HPDE6-E6E7 (cell line): ENCODE data around the gene NACC2.

Source experiments
- DNase-seq: peaks from one replicate; pipeline ENCODE4 v3.0.0; 2011; ENCODE audit warnings: missing footprints; ENCODE audit errors: extremely low spot score

NACC2 gene, protein sequence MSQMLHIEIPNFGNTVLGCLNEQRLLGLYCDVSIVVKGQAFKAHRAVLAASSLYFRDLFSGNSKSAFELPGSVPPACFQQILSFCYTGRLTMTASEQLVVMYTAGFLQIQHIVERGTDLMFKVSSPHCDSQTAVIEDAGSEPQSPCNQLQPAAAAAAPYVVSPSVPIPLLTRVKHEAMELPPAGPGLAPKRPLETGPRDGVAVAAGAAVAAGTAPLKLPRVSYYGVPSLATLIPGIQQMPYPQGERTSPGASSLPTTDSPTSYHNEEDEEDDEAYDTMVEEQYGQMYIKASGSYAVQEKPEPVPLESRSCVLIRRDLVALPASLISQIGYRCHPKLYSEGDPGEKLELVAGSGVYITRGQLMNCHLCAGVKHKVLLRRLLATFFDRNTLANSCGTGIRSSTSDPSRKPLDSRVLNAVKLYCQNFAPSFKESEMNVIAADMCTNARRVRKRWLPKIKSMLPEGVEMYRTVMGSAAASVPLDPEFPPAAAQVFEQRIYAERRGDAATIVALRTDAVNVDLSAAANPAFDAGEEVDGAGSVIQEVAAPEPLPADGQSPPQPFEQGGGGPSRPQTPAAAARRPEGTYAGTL

GRCh38 chr9:136095070-136096058 lies at the start of gene NACC2:
Gene NACC2, minus strand, starts transcription at chr9:136095289. Its CDS starts 44,768 bp downstream, at chr9:136050521.
- DNase-seq: no peak

DNA sequence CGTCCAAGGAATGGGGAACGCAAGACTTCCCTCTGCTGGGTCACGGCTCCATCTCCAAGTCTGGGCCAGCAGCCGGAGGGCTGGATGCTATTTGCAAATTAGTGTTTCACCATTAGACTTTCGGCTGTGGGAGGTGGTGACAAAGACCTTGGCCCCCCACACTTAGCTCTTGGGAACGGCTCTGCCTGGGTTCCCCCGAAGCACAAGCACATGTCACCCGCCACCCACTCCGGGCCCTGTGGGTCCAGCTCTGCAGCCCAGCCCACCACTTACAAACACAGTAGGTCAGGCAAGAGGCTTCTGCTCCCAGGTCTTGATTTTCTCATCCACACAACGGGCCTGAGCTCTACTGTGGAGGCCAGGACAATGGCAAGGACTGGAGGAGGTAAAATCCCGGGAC lies 49.4 kb upstream of the NACC2 start:
- DNase-seq: no peak

DNA sequence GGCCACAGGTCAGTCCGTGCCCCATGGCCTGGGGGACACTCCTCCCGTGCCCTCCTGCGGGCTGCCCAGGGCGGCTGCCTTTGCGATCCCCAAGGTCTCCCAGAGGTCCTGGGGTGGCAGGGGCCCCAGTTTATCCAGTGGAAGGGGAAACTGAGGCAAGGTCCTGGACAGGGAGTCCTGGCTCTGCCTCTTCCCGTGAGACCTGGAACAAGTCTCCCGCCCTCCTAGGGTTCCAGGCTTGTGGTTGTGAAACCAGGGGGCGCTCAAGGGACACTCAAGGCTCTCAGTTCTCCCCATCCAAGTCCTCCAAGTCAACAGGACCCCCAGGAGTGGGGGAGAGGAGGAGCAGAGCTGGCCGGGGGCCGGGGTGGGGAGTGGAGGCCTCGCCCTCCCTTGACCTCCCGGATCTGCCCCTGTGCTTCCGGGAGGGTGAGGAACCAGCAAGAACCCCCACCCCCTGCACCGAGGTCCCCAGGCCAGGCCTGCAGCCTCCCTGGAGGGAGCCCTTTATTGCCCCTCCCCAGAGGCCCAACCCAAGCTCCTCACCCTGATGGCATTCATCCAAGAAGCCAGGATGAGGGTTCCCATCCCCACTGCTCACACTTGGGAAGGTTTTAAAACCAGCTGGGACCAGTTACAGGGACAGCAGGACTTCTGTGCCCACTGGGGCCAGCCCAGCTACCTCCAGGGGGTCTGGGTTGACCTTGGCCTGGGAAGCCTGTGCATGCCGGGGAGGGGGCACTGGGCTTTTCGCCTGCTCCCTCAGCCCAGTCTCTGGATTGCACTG lies 48.3 kb upstream of the NACC2 start:
- DNase-seq: no peak

- DNase-seq: no peak
Measured at GRCh38 chr9:136142859-136143214, 47.7 kb upstream of the NACC2 start.

DNA sequence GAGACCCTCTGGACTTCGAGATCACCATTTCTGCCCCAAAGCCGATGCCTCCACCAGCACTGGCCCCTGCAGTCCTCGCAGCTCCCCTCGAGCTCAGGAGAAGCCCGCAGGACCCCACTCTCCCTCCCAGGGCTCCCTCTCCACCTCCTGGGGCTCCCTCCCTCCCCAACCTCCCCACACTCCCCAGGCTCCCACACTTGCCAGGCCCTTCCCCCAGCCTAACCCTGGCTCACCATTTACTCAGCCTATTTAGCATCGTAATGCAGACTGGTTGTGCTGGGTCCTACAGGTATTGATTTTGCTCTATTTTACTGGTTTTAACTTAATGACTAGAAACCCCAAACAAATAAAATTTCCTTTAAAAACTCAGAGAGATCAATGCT lies 47.3 kb upstream of the NACC2 start:
- no peak for DNase-seq

DNA sequence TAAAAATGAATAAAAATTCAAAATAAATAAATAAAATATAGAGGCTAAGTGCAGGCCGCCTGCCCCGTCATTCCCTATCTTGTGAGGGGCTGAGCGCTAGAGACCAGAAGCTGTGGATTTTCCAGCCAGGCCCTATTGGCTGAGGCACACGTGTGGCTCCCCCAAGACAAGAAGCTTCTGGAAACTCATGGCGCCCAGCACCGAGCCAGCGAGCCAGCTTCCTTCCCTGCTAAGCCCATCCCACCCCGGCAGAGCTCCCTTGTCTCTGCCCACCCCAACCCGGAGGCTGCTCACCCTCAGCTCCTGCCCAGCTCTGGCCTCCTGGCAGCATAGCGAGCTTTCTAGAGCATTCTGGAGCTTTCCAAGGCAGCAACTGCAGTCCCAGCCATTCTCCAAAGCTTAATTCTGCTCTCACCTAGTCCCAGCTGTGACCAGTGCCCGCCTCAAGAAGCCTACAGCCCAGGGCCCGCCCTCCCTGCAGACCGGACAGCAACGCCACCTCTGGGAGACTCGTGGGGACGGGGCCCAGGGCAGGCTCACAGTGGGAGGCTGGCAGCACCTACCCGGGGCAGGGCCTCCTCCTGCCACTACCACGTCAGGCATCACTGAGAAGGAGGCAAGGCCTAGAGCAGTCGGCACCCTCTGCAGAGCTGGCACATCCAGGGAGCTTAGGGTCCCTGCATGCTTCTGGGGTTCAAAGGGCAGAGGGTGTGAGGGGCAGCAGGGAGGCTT lies 46.8 kb upstream of the NACC2 start:
- no peak for DNase-seq

- no peak for DNase-seq
Measured at GRCh38 chr9:136140966-136141365, 45.9 kb upstream of the NACC2 start.

DNA sequence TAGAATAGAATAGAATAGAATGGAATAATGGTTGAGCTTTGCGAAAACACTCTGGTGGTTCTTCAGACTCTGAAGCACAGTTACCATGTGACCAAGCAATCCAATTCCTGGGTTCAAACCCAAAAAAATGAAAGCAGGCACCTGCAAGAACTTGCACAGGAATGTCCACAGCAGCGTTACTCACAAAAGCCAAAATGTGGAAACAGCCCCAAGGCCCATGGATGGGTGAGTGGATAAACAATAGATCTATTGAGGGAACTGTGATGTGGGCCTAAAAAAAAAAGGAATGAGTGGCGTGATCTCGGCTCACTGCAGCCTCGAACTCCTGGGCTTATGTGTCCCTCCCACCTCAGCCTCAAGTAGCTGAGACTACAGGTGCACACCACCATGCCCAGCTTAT lies 45.0 kb upstream of the NACC2 start:
- DNase-seq: no peak

DNA sequence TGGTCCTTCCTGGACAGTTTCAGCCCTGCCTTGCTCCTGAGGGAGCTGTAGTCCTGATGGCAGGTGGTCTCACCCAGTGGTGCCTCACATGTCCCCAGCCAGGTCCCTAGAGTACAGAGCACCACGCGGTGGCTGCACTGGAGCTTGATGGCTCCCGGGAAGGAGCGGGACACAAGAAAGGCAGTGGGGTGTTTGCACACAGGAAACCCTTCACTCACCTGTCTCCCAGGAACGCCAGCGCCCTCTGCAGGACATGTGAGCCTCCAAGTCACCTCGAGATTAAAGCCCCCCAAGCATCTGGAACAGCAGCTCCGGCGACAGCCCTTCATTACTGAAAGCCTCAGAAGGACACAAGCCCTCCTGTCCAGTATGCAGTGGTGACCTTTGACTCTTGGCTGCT lies 43.5 kb upstream of the NACC2 start:
- no peak for DNase-seq

DNA sequence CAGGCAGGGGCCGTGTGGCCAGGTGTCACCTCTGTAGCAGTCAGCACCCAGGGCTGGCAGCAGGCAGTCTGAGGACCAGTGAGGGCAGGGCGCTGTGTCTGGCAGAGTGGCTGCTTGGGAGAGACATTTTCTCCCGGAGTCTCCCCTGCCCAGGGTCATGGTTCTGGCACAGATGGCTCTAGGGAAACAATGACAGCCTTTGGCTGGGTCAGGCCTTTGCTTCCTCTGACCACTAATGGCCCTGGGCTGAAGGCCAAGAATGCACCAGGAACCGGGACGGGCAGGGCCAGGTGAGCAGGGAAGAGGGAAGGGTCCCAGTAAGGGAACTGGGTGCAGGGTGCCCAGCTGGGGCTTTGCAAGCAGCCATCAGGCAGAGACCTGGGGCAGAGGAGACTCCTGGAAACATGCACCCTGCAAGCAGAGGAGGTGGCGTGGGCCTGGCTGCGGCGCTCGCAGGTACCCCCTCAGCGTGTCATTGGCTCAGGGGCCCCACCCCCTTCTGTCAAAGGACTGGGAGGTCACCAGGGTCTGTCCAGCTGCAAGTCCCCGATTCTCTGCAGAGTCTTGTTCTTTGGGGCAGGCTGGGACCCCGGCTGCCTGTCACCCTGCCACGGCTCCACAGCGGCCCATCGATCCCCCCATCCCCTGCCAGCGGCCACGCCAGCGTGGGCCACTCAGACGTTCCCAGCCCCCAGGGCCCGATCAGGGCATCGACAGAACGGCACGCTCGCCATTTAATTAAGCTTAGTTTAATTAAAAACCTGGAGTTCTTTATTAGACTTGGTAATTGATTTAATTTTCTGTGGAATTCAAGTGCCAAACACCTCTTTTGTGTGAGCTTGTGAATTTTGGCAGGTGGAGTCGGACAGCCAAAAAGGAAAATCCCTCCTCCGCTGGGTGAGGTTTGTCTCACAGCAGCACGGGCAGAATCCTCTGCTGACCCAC lies 42.5 kb upstream of the NACC2 start:
- DNase-seq: no peak

DNA sequence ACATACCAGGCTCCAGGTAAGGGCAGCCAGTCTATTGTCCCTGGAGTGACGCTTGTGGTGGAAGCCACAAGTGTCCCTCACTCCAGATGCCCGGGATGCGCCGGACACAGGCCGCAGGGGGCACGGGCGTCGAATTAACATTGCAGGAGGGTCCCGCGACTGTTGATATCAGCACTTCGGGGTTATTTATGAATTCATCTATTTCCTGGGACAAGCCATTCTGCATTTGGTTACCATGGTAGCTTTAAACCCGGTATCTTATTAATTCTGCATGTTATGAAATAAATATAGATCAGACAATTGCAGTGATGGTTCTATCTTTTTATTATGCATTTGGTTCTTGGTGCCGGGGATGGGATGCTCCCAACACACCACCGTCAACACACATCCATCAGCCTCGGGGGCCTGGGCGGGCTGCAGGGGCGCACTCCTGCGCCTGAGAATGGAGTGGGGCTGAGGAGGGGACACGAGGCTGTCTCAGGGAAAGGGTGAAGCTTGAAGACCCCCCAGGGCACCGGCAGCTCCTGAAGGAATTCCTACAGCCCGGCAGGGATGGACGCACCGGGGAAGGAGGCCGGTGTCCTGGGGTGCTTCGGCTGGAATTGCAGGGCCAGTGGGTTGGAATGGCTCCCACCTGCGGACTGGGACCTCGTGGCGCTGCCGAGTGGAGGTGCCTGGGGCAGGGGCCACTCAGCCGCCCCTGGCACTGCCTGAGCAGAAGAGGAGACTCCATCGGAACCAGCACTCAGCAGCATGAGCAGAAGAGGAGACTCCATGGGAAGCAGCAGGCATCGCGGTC lies 41.2 kb upstream of the NACC2 start:
- DNase-seq: no peak

GRCh38 chr9:136135326-136136126 lies 40.4 kb upstream of the NACC2 start:
- no peak for DNase-seq

- DNase-seq: no peak
Measured at GRCh38 chr9:136133959-136134484, 38.9 kb upstream of the NACC2 start.

- no peak for DNase-seq
Measured at GRCh38 chr9:136133191-136133958, 38.3 kb upstream of the NACC2 start.

GRCh38 chr9:136132512-136133050 lies 37.5 kb upstream of the NACC2 start:
- no peak for DNase-seq

GRCh38 chr9:136131629-136132511 lies 36.8 kb upstream of the NACC2 start:
- DNase-seq: no peak
